CD4-positive, alpha-beta memory T cell (primary cell): ENCODE data around the gene NKAP. TPM values are rescaled to one million over a fixed set of nuclear protein-coding genes. Genes with fewer than 3 reads are reported as not detected.
A peak's percentile ranks its signal among the peaks of the same experiment; 100 is the strongest.
"Not testable (repeated sequence)": the region's sequence is repeated elsewhere in the genome, so short reads cannot be mapped to it uniquely, and the experiment has no call there.

Experiments used
- CTCF ChIA-PET: fragments of 350-600 bp; sonication (Branson Sonifier 250); formaldehyde crosslinking; loops from one replicate; lab custom pipeline; 2021; ENCODE audit warnings: inconsistent platforms; ENCODE audit not compliant: partially characterized antibody; lab: Charles Lee
- POLR2A ChIA-PET: fragments of 350-600 bp; sonication (Branson Sonifier 250); formaldehyde crosslinking; loops from one replicate; lab custom pipeline; 2021; ENCODE audit not compliant: partially characterized antibody; lab: Charles Lee
- DNase-seq, 5 donors: peaks; one replicate each; pipeline versions ENCODE4 v3.0.0 to v3.0.0-alpha.2; 2020 to 2022; ENCODE audit warnings: mixed read lengths in 1 of 5
- H3K27ac ChIP-seq: one replicate; pipeline ENCODE4 v1.7.0; 2013; ENCODE audit warnings: low read depth, low read length
- H3K27me3 ChIP-seq: 2 replicates; pipeline ENCODE4 v1.7.0; 2013; ENCODE audit warnings: mild to moderate bottlenecking, low read length, moderate library complexity; ENCODE audit not compliant: insufficient read depth
- H3K36me3 ChIP-seq: 2 replicates; pipeline ENCODE4 v1.7.0; 2013; ENCODE audit warnings: mild to moderate bottlenecking, low read length, moderate library complexity; ENCODE audit not compliant: insufficient read depth
- H3K4me1 ChIP-seq: 2 replicates; pipeline ENCODE4 v1.7.0; 2013; ENCODE audit warnings: mild to moderate bottlenecking, low read length, moderate library complexity; ENCODE audit not compliant: insufficient read depth
- H3K4me3 ChIP-seq, 2 donors: one replicate each; pipeline ENCODE4 v1.7.0; 2013; ENCODE audit warnings: low read length in 2 of 2, mild to moderate bottlenecking in 1 of 2
- H3K9me3 ChIP-seq, 2 donors: one replicate each; pipeline ENCODE4 v1.7.0; 2013; ENCODE audit warnings: low read length in 2 of 2, control low read depth in 1 of 2; ENCODE audit not compliant: control insufficient read depth in 1 of 2
- H3K27ac Mint-ChIP-seq, 7 donors: one replicate each; pipeline ENCODE4 v1.8.0; 2020 to 2021; ENCODE audit warnings: mixed read lengths in 7 of 7, mild to moderate bottlenecking in 6 of 7, inconsistent platforms in 3 of 7, moderate library complexity in 3 of 7
- H3K27me3 Mint-ChIP-seq, 2 donors: one replicate each; pipeline ENCODE4 v1.8.0; 2020 to 2021; ENCODE audit warnings: mixed read lengths in 2 of 2
- H3K36me3 Mint-ChIP-seq, 2 donors: one replicate each; pipeline ENCODE4 v1.8.0; 2020 to 2021; ENCODE audit warnings: mixed read lengths in 2 of 2, inconsistent platforms in 1 of 2, mild to moderate bottlenecking in 1 of 2
- H3K4me1 Mint-ChIP-seq, 4 donors: one replicate each; pipeline ENCODE4 v1.8.0; 2020 to 2021; ENCODE audit warnings: mixed read lengths in 4 of 4, mild to moderate bottlenecking in 1 of 4
- H3K4me3 Mint-ChIP-seq, 8 donors: one replicate each; pipeline ENCODE4 v1.8.0; 2020 to 2021; ENCODE audit warnings: mixed read lengths in 8 of 8, mild to moderate bottlenecking in 7 of 8, moderate library complexity in 6 of 8, inconsistent platforms in 3 of 8
- H3K9me3 Mint-ChIP-seq, 8 donors: one replicate each; pipeline ENCODE4 v1.8.0; 2020 to 2021; ENCODE audit warnings: mixed read lengths in 8 of 8, mild to moderate bottlenecking in 5 of 8, inconsistent platforms in 3 of 8, moderate library complexity in 1 of 8
- intact Hi-C: fragments of 100-400 bp; cut with micrococcal nuclease; formaldehyde crosslinking; loops from one replicate; pipeline ENCODE4 v1.15.1; 2023
- polyA plus RNA-seq, 2 donors: library from polyadenylated mRNA; unstranded; fragments of 300-500 nt; fragmentation: Illumina TruSeq; gene quantifications; one replicate each; pipeline ENCODE4 v1.2.3, GENCODE V29; 2021
- total RNA-seq, 2 experiments: library from RNA; stranded (reverse); gene quantifications; one replicate each; pipeline ENCODE4 v1.2.3, GENCODE V29; 2021

Gene NKAP
- total and polyA plus RNA-seq, 4 experiments from 2014 or later, result 1.4 to 15.9 (median 10.1) TPM

GRCh38 chrX:119916310-119916709 lies 27.2 kb downstream of the NKAP start:
- H3K9me3 Mint-ChIP-seq, result no peaks in the 10 kb centered on the region

GRCh38 chrX:119900976-119901375 lies 42.6 kb downstream of the NKAP start:
- Histone ChIP-seq H3K4me1 (no peaks in the 10 kb centered on the region), H3K27me3 (no peaks in the 10 kb centered on the region), H3K9me3 (no peaks in the 10 kb centered on the region), H3K4me3 (no peak overlapping the region), H3K27ac (no peak overlapping the region), H3K36me3 (no peaks in the 10 kb centered on the region)
- Mint-ChIP-seq H3K4me1 (peaks cover 0 to 3% (median 0%) of the 10 kb centered on the region in 4 donors), H3K27me3 (no peaks in the 10 kb centered on the region), H3K36me3 (no peaks in the 10 kb centered on the region), H3K4me3 (no peak overlapping the region), H3K9me3 (no peaks in the 10 kb centered on the region), H3K27ac (peak overlapping the region in 1 of 7 donors; percentile 81)
- DNase-seq, result no peak
- CTCF ChIA-PET, result interaction anchor here (0.7 kb wide), 1 partner anchor 383 kb away, joined by 3 read pairs; no protein-coding TSS in a partner anchor
- intact Hi-C loops, result no loop called here
- POLR2A ChIA-PET, result no interaction called here

More at GRCh38 chrX:119916310-119916709, 27.2 kb downstream of the NKAP start:
- no peaks in the 10 kb centered on the region for H3K4me1 Mint-ChIP-seq
- no peaks in the 10 kb centered on the region for H3K9me3 ChIP-seq
- no peak overlapping the region for H3K4me3 ChIP-seq
- POLR2A ChIA-PET, result no interaction called here
- no peak for DNase-seq
- H3K36me3 ChIP-seq, result no peaks in the 10 kb centered on the region
- no peak overlapping the region for H3K27ac ChIP-seq
- no peaks in the 10 kb centered on the region for H3K27me3 Mint-ChIP-seq
- CTCF ChIA-PET, result no interaction called here
- peak overlapping the region in 1 of 7 donors; percentile 9 for H3K27ac Mint-ChIP-seq
- no peaks in the 10 kb centered on the region for H3K4me1 ChIP-seq
- intact Hi-C loops, result no loop called here
- no peak overlapping the region for H3K4me3 Mint-ChIP-seq
- H3K27me3 ChIP-seq, result no peaks in the 10 kb centered on the region
- no peaks in the 10 kb centered on the region for H3K36me3 Mint-ChIP-seq

DNA sequence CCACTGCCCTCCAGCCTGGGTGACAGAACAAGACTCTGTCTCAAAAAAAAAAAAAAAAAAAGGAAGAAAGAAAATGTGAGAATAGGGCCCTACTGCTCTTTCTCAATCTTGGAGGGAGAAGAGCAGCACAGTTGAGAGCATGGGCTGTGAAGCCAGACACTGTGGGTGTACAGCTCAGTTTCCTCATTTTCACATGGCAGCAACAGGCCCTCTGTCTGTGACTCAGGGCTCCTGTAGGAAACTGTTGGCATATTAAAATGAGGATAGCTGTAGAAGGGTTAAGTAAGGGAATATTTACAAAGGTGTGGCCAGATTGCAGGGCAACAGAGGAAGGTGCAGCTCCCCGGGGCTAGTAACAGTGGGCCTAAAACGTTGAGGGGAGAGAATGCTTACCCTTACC lies 44.4 kb downstream of the NKAP start:
- Histone ChIP-seq H3K27ac (no peak overlapping the region), H3K9me3 (no peaks in the 10 kb centered on the region), H3K36me3 (no peaks in the 10 kb centered on the region), H3K4me3 (no peak overlapping the region), H3K27me3 (no peaks in the 10 kb centered on the region), H3K4me1 (no peaks in the 10 kb centered on the region)
- Mint-ChIP-seq H3K4me3 (peak overlapping the region in 1 of 8 donors; percentile 10), H3K27ac (no peak overlapping the region), H3K9me3 (no peaks in the 10 kb centered on the region), H3K4me1 (peaks cover 0 to 3% (median 0%) of the 10 kb centered on the region in 4 donors), H3K27me3 (no peaks in the 10 kb centered on the region), H3K36me3 (no peaks in the 10 kb centered on the region)
- ChIA-PET POLR2A (no interaction called here), CTCF (interaction anchor here (0.9 to 1.4 kb wide), 2 partner anchors 11 to 81 kb away, joined by 3 read pairs; no protein-coding TSS in a partner anchor)
- intact Hi-C loops, result no loop called here
- DNase-seq, result no peak

GRCh38 chrX:119895843-119896326 lies 47.7 kb downstream of the NKAP start, which contains the start of gene AKAP14:
Gene AKAP14, plus strand, starts transcription at chrX:119895893. Its CDS starts 7,331 bp downstream, at chrX:119903224.
- H3K9me3 Mint-ChIP-seq, result no peaks in the 10 kb centered on the region
- H3K27me3 Mint-ChIP-seq, result peaks cover 0 to 1% of the 10 kb centered on the region in 2 donors
- DNase-seq, result no peak
- H3K27ac Mint-ChIP-seq, result no peak within 1 kb of the TSS
- H3K27me3 ChIP-seq, result no peaks in the 10 kb centered on the region
- intact Hi-C loops, result no loop called here
- no peak within 1 kb of the TSS for H3K4me3 Mint-ChIP-seq
- no peak within 1 kb of the TSS for H3K27ac ChIP-seq
- CTCF ChIA-PET, result no interaction called here
- H3K4me3 ChIP-seq, result no peak within 1 kb of the TSS
- no peaks in the 10 kb centered on the region for H3K36me3 Mint-ChIP-seq
- no peaks in the 10 kb centered on the region for H3K9me3 ChIP-seq
- H3K36me3 ChIP-seq, result no peaks in the 10 kb centered on the region
- H3K4me1 ChIP-seq, result no peaks in the 10 kb centered on the region
- peaks cover 0 to 2% (median under 1%) of the 10 kb centered on the region in 4 donors for H3K4me1 Mint-ChIP-seq
- POLR2A ChIA-PET, result no interaction called here

DNA sequence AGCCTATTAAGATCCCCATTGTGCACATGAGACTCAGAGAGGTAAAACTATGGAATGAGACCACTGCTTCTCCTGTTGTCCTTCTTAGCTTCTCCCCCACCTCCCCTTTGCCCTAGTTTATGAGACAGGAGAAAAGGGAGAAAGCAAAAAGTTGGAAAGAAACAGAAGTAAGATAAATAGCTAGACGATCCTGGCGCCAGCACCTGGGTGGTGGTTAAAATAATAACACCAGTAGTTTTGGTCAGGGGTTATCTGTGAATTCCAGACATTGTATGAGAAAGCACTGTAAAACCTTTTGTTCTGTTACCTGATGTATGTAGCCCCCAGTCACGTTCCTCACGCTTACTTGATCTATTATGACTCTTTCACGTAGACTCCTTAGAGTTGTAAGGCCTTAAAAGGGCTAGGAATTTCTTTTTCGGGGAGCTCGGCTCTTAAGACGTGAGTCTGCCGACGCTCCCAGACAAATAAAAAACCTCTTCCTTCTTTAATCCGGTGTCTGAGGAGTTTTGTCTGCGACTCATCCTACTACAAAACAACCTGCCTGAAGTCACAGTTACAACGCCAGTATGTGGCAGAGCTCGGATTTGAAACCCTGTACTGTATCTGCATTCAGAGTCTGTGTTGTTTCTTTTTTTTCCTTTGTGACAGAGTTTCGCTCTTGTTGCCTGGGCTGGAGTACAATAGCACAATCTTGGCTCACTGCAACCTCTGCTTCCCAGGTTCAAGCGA lies 51.4 kb downstream of the NKAP start:
- intact Hi-C loops, H3K9me3 Mint-ChIP-seq: not testable (repeated sequence)

GRCh38 chrX:119890626-119891025 lies 52.9 kb downstream of the NKAP start:
- H3K36me3 Mint-ChIP-seq, H3K36me3 ChIP-seq, H3K27me3 Mint-ChIP-seq, H3K4me3 Mint-ChIP-seq, DNase-seq, H3K4me1 ChIP-seq, H3K27ac ChIP-seq, CTCF ChIA-PET, H3K27me3 ChIP-seq, H3K4me3 ChIP-seq, H3K9me3 Mint-ChIP-seq, intact Hi-C loops, POLR2A ChIA-PET, H3K9me3 ChIP-seq, H3K27ac Mint-ChIP-seq: not testable (repeated sequence)
- H3K4me1 Mint-ChIP-seq, result peaks cover 3 to 18% (median 7%) of the 10 kb centered on the region in 4 donors

More for the DNA sequence above, 51.4 kb downstream of the NKAP start:
- DNase-seq, H3K4me1 ChIP-seq, H3K4me1 Mint-ChIP-seq, H3K4me3 ChIP-seq, CTCF ChIA-PET, H3K36me3 Mint-ChIP-seq, H3K36me3 ChIP-seq, H3K27me3 ChIP-seq, H3K27ac ChIP-seq, H3K27me3 Mint-ChIP-seq, H3K4me3 Mint-ChIP-seq, H3K9me3 ChIP-seq, H3K27ac Mint-ChIP-seq: not testable (repeated sequence)
- POLR2A ChIA-PET, result interaction anchor here (0.6 kb wide), 2 partner anchors 101 to 286 kb away, joined by 3 to 5 read pairs; partner anchors contain the start of gene RPL39

DNA sequence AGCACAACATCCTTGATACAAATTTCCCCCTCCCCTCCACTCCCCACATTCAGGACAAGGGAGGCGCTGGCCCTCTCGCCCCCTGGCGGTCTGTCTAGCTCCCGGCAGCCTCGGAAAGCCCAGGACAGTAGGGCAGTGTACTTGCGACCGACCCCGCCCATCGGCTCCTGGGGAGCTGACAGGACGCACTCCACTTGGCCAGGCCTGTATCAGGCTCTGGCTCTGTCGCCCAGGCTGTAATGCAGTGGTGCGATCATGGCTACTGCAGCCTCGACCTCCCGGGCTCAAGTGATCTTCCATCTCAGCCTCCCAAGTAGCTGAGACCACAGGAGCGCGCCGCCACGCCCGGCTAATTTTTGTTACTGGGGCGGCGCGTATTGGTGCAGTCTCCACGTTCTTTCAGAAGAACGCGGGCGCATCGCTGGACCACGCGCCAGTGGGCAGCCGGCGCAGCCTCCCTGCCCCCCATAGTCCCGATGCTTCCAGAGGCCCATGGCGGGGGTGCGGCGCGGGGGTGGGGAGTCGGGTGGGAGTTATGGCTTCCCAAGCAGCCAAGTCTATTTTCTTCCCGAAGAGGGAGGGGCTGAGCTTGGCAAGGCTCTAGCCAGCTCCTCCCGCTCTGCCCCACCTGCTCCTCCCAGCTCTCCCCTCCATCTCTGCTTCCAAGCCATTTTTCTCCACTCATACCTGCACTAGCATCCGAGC lies 55.7 kb downstream of the NKAP start:
- no peaks in the 10 kb centered on the region for H3K9me3 ChIP-seq
- Mint-ChIP-seq H3K27me3 (peaks cover 0 to 1% of the 10 kb centered on the region in 2 donors), H3K36me3 (no peaks in the 10 kb centered on the region), H3K9me3 (no peaks in the 10 kb centered on the region), H3K4me3 (peak overlapping the region in 7 of 8 donors; percentile 17 to 71 (median 64)), H3K4me1 (peaks cover 3 to 18% (median 7%) of the 10 kb centered on the region in 4 donors), H3K27ac (no peak overlapping the region)
- intact Hi-C loops, result loop anchor here (1.0 to 5.0 kb wide), 3 partner anchors 17 to 372 kb away; partner anchors contain the start of genes NDUFA1, RNF113A and UPF3B
- peaks cover 9% of the 10 kb centered on the region for H3K4me1 ChIP-seq
- H3K36me3 ChIP-seq, result no peaks in the 10 kb centered on the region
- no peaks in the 10 kb centered on the region for H3K27me3 ChIP-seq
- H3K27ac ChIP-seq, result no peak overlapping the region
- CTCF ChIA-PET, result interaction anchor here (0.6 to 3.0 kb wide), 20 partner anchors 9 to 488 kb away, joined by 3 to 16 read pairs (median 3); partner anchors contain the start of genes NKRF, RPL39 and SEPTIN6
- peak overlapping the region in 1 of 2 donors; percentile 27 for H3K4me3 ChIP-seq
- POLR2A ChIA-PET, result interaction anchor here (0.6 to 3.0 kb wide), 6 partner anchors 17 to 1405 kb away, joined by 3 to 17 read pairs (median 4); partner anchors contain the start of genes NDUFA1, RNF113A, RPL39 and UBE2A
- peak; percentile 40 to 54 (median 50) for DNase-seq
